Astrocyte (in vitro differentiated cells and primary cell): ENCODE measurements around the gene MAPK8IP3.

Source experiments
- EZH2 ChIP-seq: IDR thresholded peaks from 2 replicates; pipeline ENCODE4 v1.6.1; 2012; ENCODE audit warnings: mild to moderate bottlenecking, low read length, inconsistent platforms; ENCODE audit not compliant: insufficient read depth
- TF ChIP-seq, protein P1 (sequence below): IDR thresholded peaks from 2 replicates; pipeline ENCODE4 v1.5.1; 2011; ENCODE audit warnings: low read depth, mild to moderate bottlenecking, inconsistent platforms, low read length, moderate library complexity; ENCODE audit not compliant: insufficient read depth

DNA sequence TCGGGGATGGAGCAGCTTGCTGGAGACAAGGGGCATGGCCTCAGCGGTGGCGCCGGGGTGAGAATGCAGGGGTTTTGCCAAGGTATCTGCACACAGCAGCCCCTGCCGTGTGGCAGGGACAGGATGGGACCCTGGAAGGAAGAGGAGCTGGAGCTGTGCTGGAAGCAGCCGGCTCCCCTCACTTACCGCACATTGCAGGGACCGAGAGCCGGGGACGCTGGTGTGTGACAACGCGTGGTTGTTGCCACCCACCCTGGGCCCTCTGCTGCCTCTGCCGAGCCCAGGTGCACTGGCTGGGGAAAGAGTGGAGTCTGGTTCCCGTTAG is 79.8 kb downstream of the MAPK8IP3 start:
- TF ChIP-seq, protein P1, sequence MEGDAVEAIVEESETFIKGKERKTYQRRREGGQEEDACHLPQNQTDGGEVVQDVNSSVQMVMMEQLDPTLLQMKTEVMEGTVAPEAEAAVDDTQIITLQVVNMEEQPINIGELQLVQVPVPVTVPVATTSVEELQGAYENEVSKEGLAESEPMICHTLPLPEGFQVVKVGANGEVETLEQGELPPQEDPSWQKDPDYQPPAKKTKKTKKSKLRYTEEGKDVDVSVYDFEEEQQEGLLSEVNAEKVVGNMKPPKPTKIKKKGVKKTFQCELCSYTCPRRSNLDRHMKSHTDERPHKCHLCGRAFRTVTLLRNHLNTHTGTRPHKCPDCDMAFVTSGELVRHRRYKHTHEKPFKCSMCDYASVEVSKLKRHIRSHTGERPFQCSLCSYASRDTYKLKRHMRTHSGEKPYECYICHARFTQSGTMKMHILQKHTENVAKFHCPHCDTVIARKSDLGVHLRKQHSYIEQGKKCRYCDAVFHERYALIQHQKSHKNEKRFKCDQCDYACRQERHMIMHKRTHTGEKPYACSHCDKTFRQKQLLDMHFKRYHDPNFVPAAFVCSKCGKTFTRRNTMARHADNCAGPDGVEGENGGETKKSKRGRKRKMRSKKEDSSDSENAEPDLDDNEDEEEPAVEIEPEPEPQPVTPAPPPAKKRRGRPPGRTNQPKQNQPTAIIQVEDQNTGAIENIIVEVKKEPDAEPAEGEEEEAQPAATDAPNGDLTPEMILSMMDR = no peak
- no peak for TF ChIP-seq EZH2
